Fibroblast of pulmonary artery (primary cell): ENCODE measurements around the gene FHIT.

ENCODE experiments used
- DNase-seq: peaks from one replicate; pipeline ENCODE4 v3.0.0-alpha.2; 2010; ENCODE audit warnings: low read depth
- H3K4me3 ChIP-seq: replicated peaks from 2 replicates; pipeline ENCODE4 v1.5.1; 2011; ENCODE audit warnings: low read depth, mild to moderate bottlenecking, control low read depth, low read length, moderate library complexity
- TF ChIP-seq, protein P1 (sequence below): IDR thresholded peaks from 2 replicates; pipeline ENCODE4 v1.5.1; 2011; ENCODE audit warnings: mild to moderate bottlenecking, control low read depth, low read length, inconsistent platforms; ENCODE audit errors: missing control alignments

The FHIT gene

GRCh38 chr3:60854791-60855190 is 396.5 kb downstream of the FHIT start:
- TF ChIP-seq, protein P1, sequence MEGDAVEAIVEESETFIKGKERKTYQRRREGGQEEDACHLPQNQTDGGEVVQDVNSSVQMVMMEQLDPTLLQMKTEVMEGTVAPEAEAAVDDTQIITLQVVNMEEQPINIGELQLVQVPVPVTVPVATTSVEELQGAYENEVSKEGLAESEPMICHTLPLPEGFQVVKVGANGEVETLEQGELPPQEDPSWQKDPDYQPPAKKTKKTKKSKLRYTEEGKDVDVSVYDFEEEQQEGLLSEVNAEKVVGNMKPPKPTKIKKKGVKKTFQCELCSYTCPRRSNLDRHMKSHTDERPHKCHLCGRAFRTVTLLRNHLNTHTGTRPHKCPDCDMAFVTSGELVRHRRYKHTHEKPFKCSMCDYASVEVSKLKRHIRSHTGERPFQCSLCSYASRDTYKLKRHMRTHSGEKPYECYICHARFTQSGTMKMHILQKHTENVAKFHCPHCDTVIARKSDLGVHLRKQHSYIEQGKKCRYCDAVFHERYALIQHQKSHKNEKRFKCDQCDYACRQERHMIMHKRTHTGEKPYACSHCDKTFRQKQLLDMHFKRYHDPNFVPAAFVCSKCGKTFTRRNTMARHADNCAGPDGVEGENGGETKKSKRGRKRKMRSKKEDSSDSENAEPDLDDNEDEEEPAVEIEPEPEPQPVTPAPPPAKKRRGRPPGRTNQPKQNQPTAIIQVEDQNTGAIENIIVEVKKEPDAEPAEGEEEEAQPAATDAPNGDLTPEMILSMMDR: no peak
- no peak overlapping the region for H3K4me3 ChIP-seq
- DNase-seq: no peak

DNA sequence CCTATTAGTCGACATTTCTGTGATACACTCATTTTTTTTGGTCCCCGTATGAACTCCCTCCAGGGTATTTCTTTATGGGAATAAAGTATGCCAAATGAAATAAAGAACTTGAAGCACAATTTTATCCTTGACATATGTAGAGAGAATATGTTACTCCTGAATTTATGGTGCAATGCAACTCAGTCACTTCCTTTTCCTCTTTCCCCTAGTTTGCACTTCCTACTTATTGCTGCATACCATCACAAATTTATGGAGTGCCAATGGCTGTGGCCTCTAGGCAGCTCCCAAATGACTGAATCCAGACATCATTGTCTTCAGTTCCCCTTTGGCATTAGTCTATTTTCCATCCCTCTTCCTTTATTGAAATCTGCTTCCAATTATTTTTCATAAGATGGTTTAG is 403.5 kb downstream of the FHIT start:
- TF ChIP-seq, protein P1: no peak
- DNase-seq: no peak
- H3K4me3 ChIP-seq: no peak overlapping the region

DNA sequence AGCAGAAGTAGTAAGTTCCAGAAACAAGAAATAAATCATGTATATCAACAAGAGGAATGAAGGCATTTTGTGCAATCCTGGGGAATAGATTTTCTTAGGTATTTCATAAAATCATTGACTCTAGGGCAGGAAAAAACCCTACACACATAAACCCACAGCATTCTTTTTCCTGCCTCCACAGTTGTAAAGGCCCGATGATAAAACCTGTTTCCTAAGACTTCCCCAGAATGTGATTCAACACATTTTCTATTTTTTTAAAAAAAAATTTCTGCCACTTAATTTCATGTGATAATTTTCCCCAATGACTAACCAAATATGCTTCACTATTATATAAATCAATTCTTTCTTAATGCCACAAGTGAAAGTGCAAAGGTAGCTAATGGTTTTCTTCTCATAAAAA is 407.0 kb downstream of the FHIT start:
- no peak overlapping the region for H3K4me3 ChIP-seq
- DNase-seq: no peak
- TF ChIP-seq, protein P1: no peak

DNA sequence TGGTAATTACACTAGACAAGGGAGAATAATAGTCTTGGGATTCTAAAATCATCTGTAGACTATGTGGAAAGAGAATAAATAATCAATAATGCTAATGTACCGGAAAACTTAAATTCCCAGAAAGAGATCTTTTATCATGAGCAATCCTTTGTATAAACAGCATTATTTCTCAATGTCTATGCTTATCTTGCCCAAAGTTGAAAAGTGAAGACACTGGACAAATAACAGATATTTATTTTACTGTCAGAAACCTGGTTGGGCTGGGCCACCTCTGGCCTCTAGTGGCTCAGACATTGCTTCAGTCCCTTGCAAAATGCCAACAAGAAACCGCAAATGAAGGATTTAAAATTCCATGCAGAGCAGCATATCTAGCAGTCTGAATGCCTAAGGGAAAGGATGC is 409.9 kb downstream of the FHIT start:
- no peak overlapping the region for H3K4me3 ChIP-seq
- peak; percentile 1 for DNase-seq
- TF ChIP-seq, protein P1: no peak

DNA sequence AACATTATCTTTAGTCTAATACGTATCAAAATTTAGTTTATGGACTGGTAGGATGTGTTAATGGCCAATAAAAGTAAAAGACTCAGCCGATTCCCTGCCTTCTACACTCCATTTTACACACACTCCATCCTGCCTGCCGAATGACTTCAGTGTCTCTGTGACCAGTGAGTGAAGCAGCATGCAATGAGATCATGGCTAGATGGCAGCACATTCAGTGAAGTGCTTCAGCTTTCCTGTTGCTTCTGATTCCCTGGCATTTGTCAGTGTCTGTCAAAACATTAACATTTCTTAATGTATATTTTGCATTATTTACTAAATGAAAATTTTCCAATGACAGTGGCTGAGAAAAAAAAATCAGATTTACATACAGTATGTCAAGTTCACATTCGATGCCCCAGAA is 412.0 kb downstream of the FHIT start:
- TF ChIP-seq, protein P1: no peak
- no peak for DNase-seq
- no peak overlapping the region for H3K4me3 ChIP-seq

DNA sequence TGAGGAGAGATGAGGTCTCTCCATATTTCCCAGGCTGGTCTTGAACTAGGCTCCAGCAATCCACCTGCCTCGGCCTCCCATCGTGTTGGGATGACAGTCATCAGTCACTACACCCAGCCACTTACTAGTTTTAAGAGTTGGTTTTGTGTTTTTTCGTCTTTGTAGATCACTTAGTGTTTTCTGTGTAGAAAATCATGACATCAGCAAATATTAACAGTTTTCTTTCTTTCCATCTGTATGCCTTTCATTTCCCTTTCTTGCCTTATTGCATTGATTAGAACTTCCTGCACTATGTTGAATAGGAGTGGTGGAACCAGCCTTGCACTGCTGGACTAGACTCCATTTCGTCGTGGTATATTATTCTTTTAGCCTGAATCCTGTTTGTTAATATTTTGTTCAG is 415.5 kb downstream of the FHIT start:
- TF ChIP-seq, protein P1: no peak
- no peak for DNase-seq
- H3K4me3 ChIP-seq: no peak overlapping the region

DNA sequence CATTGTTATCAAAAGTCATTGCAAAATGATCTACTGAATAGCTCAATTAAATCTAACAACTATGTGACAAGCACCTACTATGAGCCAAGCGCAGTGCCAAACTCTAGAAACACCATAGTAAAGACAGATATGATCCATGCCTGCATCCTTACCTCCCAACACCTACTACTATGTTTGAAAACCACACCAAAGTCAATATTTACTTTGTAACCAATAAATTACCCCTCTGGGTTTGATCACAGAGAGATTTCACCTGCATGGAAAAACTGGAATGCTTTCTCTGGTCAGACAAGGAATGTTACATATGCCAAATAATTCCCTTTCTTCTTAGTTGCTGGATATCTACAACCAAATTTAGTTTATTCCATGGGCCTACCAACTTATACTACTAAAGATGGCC is 422.2 kb downstream of the FHIT start:
- DNase-seq: no peak
- TF ChIP-seq, protein P1: no peak
- no peak overlapping the region for H3K4me3 ChIP-seq
